ENCODE results near the gene KCNQ4.

GRCh38 chr1:40831001-40831732, 47.6 kb downstream of the KCNQ4 start:
- TF ChIP-seq SUZ12 (IDR thresholded peaks at IDR 0.05; ENCODE audit: low read length) = no peak
- no peak for TF ChIP-seq CTCF (IDR thresholded peaks at IDR 0.05; ENCODE audit: control extremely low read depth in 1 of 3, insufficient read depth in 1 of 3, low read depth in 1 of 3, low read length in 3 of 3)
- no peak for TF ChIP-seq CREB1 (IDR thresholded peaks at IDR 0.05)
- TF ChIP-seq GABPA (IDR thresholded peaks at IDR 0.05; ENCODE audit: borderline replicate concordance, insufficient read depth, low read length) = no peak
- no peak for TF ChIP-seq RBBP5 (IDR thresholded peaks at IDR 0.05; ENCODE audit: borderline replicate concordance, low read depth, low read length)
- no peak for TF ChIP-seq ATF2 (IDR thresholded peaks at IDR 0.05; ENCODE audit: low read length)
- TF ChIP-seq EZH2 (IDR thresholded peaks at IDR 0.05; ENCODE audit: low read depth, low read length, severe bottlenecking) = no peak
- TF ChIP-seq ASH2L (IDR thresholded peaks at IDR 0.05; ENCODE audit: low read length) = no peak
- no peak for TF ChIP-seq BACH1 (IDR thresholded peaks at IDR 0.05; ENCODE audit: low read length)
- no peak for TF ChIP-seq MAX (IDR thresholded peaks at IDR 0.05)
- TF ChIP-seq CEBPB (IDR thresholded peaks at IDR 0.05; ENCODE audit: low read depth, low read length) = no peak
